Adrenal gland (tissue), 12 donors: Measurements from ENCODE around the gene ARL15. TPM values are rescaled to one million over a fixed set of nuclear protein-coding genes. Genes with fewer than 3 reads are reported as not detected.

Experiments
- DNase-seq, 7 donors: peaks; one replicate each; pipeline ENCODE4 v3.0.0-alpha.2; 2019 to 2020
- H3K27ac ChIP-seq, 5 donors: fragments of 200-600 bp; sonication (generic) in 4 of 5; 1 replicate in 3 of 5; 2 replicates in 2 of 5; pipeline versions ENCODE4 v1.5.1 to v1.8.0; 2016 to 2020; ENCODE audit warnings: mild to moderate bottlenecking in 1 of 5
- H3K27me3 ChIP-seq: fragments of 200-600 bp; 2 replicates; pipeline ENCODE4 v1.8.0; 2021
- H3K36me3 ChIP-seq, 2 donors: fragments of 200-600 bp; replicated peaks in 1 of 2; 1 replicate in 1 of 2; 2 replicates in 1 of 2; pipeline versions ENCODE4 v1.5.1 to v1.8.0; 2018 to 2022
- H3K4me1 ChIP-seq, 2 donors: fragments of 200-600 bp; replicated peaks in 1 of 2; 1 replicate in 1 of 2; 2 replicates in 1 of 2; pipeline versions ENCODE4 v1.5.1 to v1.8.0; 2018 to 2021
- H3K4me3 ChIP-seq, 4 donors: fragments of 200-600 bp; sonication (generic) in 3 of 4; one replicate each; pipeline ENCODE4 v1.5.1; 2016 to 2018
- H3K9me3 ChIP-seq, 3 donors: fragments of 200-600 bp; sonication (generic) in 1 of 3; replicated peaks in 1 of 3; 1 replicate in 2 of 3; 2 replicates in 1 of 3; pipeline versions ENCODE4 v1.5.1 to v1.8.0; 2016 to 2021
- CTCF ChIP-seq, 6 experiments: fragments of 450-650 bp in 4 of 6; fragments of 200-600 bp in 2 of 6; sonication (generic) in 1 of 6; IDR thresholded peaks; 1 replicate in 5 of 6; 2 replicates in 1 of 6; pipeline versions ENCODE4 v1.5.1 to v1.8.0; 2016 to 2021; ENCODE audit warnings: antibody characterized with exemption in 6 of 6, mild to moderate bottlenecking in 2 of 6, moderate library complexity in 1 of 6
- POLR2A ChIP-seq, 2 donors: fragments of 450-650 bp; IDR thresholded peaks; one replicate each; pipeline ENCODE4 v1.6.1; 2017; ENCODE audit warnings: antibody characterized with exemption in 2 of 2, mild to moderate bottlenecking in 2 of 2, moderate library complexity in 1 of 2
- WGBS, 4 donors: extraction: QIAGEN DNeasy Blood & Tissue Kit in 2 of 4; methylation state at CpG; one replicate each; pipeline versions ENCODE4 v1.1.5 to v1.1.7; 2013 to 2017; 5-methylcytosine and 5-hydroxymethylcytosine counted together
- intact Hi-C, 2 donors: fragments of 100-400 bp; cut with DNase I; formaldehyde crosslinking; loops; one replicate each; pipeline versions ENCODE4 v1.14.1 to v1.15.0; 2022 to 2023
- polyA plus RNA-seq, 3 donors: library from polyadenylated mRNA; stranded (reverse); fragments of 200-250 nt in 2 of 3; fragments of 350-450 nt in 1 of 3; fragmentation: Illumina TruSeq in 1 of 3; extraction: RNeasy Lipid Tissue Mini Kit (QIAGEN cat#74804) in 1 of 3; gene quantifications; one replicate each; pipeline ENCODE4 v1.2.3, GENCODE V29; 2013 to 2014
- total RNA-seq, 9 donors: library from RNA; depleted of rRNA in 4 of 9; stranded (reverse); fragments of >200 nt in 4 of 9; fragments of 120-200 nt in 1 of 9; fragmentation: NEBNext Ultra II Directional in 1 of 9; extraction: Animal tissue kit (Norgen Biotek cat#: 25700) in 1 of 9; gene quantifications; one replicate each; pipeline versions ENCODE4 v1.1.0 to v1.2.4, GENCODE V29; 2013 to 2023
- donor health status: healthy with polysubstance abuse.
- donor health status: Bipolar disorder and iron deficiency.
- donor health status: DM: yes; HTN: yes; CAD: no.
- donor health status: DM: no; HTN: no; CAD: no.
- donor health status: DM: no; HTN: no; CAD: no.
- donor health status: DM: yes; HTN: yes; CAD: no.

The ARL15 gene
- total and polyA plus RNA-seq, 12 donors = 12.1 to 85.6 (median 38.9) TPM

- WGBS, 4 donors = 74 to 86% (median 82%) methylated on average over 6 of the region's 6 CpGs
- peaks cover 0 to 7% of the 10 kb centered on the region in 2 donors for H3K4me1 ChIP-seq
- H3K27ac ChIP-seq = no peak overlapping the region
- H3K36me3 ChIP-seq = no peaks in the 10 kb centered on the region
- intact Hi-C loops = loop anchor here (5.0 to 10.0 kb wide), 3 partner anchors 47 to 165 kb away; partner anchors contain the start of gene ARL15 (in 1 of the 2)
- no peaks in the 10 kb centered on the region for H3K9me3 ChIP-seq
- no peaks in the 10 kb centered on the region for H3K27me3 ChIP-seq
- no peak overlapping the region for H3K4me3 ChIP-seq
- TF ChIP-seq CTCF (IDR thresholded peaks at IDR 0.05) = no peak
- TF ChIP-seq POLR2A (IDR thresholded peaks at IDR 0.05) = no peak
- no peak for DNase-seq
These were observed 52.8 kb downstream of the ARL15 start for GRCh38 chr5:54257366-54258118.

GRCh38 chr5:54254482-54255198 is 55.7 kb downstream of the ARL15 start:
- peak overlapping the region in 1 of 4 donors; percentile 41 for H3K4me3 ChIP-seq
- DNase-seq = peak; percentile 29 to 60 (median 38)
- intact Hi-C loops = loop anchor here (5.0 to 10.0 kb wide), 3 partner anchors 50 to 168 kb away; partner anchors contain the start of gene ARL15 (in 1 of the 2)
- H3K4me1 ChIP-seq = peaks cover 0 to 7% of the 10 kb centered on the region in 2 donors
- peak overlapping the region in 2 of 5 donors; percentile 3 to 52 for H3K27ac ChIP-seq
- no peaks in the 10 kb centered on the region for H3K36me3 ChIP-seq
- no peaks in the 10 kb centered on the region for H3K27me3 ChIP-seq
- no peaks in the 10 kb centered on the region for H3K9me3 ChIP-seq
- TF ChIP-seq POLR2A (IDR thresholded peaks at IDR 0.05) = no peak
- peak in 5 of 6 experiments; percentile 23 to 50 (median 43) for TF ChIP-seq CTCF (IDR thresholded peaks at IDR 0.05)
- WGBS, 4 donors = 25 to 35% (median 29%) methylated on average over 6 of the region's 6 CpGs

- no peaks in the 10 kb centered on the region for H3K27me3 ChIP-seq
- H3K4me1 ChIP-seq = peaks cover 0 to 7% of the 10 kb centered on the region in 2 donors
- no peaks in the 10 kb centered on the region for H3K36me3 ChIP-seq
- TF ChIP-seq CTCF (IDR thresholded peaks at IDR 0.05) (no peak), POLR2A (IDR thresholded peaks at IDR 0.05) (no peak)
- no peak overlapping the region for H3K27ac ChIP-seq
- no peak overlapping the region for H3K4me3 ChIP-seq
- no peaks in the 10 kb centered on the region for H3K9me3 ChIP-seq
- 61 to 68% (median 61%) methylated on average over 1 of the region's 1 CpG for WGBS, 4 donors
- DNase-seq = no peak
- intact Hi-C loops = loop anchor here (10.0 kb wide), 2 partner anchors 53 to 63 kb away; partner anchors contain the start of gene ARL15 (in 1 of the 2)
These were observed 58.4 kb downstream of the ARL15 start for GRCh38 chr5:54251981-54252380.
